HS-5 (cell line): ENCODE data around the gene CLIP1.

Experiments
- DNase-seq: peaks from one replicate; pipeline ENCODE4 v3.0.0-alpha.2; 2012; ENCODE audit warnings: low read depth

Gene CLIP1

GRCh38 chr12:122245553-122245952, 176.9 kb downstream of the CLIP1 start:
- DNase-seq, result no peak

DNA sequence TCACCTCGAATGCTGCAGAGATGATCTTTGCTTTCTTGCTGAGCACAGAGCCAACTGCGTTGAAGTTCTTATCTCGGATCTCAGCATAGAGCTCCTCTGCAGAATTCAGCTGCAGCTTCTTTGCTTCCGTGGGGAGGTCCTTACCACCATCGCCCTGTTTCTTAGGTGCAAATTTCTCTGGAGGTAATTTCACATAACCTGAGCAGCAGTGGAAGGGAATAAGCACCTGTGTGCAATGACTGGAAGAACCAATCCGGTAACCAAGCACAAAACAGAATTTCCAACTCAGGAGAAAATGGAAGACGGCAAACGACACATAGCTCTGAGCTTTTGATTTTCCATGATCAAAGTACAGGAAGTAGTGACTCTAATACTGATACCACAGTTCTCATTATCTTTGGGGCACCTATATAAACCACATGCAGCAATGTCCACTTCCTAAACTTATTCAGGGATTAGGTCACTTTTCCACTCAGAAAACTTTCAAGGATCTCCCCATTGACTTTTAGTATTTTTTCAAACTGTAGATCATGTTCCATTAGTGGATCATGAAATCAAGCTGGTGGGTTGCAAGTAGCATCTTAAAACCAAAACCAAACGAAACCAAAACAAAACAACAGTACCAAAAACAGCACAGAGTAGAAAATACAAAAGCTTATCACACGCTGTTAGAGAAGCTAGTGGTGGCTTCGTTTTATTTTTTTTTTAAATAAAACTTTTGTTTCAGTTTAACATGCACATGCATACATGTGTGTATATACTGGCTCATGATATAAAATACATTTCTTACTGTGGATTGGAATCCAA, 177.7 kb downstream of the CLIP1 start:
- DNase-seq, result no peak

DNA sequence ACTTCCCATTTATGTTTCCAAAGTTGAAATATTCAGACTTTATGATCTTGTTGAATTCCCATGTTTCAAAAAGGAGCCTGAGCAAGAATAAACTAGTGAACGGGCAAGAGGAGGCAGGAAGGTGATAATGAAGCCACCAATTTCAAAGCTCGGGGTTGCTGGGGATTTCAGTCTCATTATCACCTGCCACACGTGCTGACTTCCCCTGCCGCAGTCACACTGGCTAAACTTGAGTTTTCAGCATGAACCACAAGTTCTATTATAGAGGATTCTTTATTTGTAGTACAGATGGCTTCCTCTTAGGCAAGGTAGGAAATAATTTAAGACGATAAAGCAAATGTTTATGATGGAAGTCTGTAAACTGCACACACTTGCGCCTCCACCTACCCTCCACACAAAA, 178.5 kb downstream of the CLIP1 start:
- no peak for DNase-seq

DNA sequence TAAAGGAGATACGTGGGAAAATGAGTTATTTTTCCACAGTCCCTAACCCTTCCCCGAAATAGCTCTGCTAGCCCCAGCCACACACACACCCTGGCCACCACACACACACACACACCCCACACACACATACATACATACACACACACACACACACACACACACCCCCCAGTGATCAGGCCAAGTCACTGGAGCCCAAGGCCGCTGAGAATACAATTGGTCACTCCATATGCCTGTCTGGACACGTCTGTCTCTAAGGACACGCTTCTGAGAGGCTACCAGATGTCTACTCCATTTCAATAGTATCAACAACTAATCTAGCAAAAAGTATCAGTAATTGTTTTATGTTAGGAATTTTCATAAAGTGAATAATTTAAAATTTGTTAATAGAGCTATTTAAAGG, 183.6 kb downstream of the CLIP1 start:
- no peak for DNase-seq

DNA sequence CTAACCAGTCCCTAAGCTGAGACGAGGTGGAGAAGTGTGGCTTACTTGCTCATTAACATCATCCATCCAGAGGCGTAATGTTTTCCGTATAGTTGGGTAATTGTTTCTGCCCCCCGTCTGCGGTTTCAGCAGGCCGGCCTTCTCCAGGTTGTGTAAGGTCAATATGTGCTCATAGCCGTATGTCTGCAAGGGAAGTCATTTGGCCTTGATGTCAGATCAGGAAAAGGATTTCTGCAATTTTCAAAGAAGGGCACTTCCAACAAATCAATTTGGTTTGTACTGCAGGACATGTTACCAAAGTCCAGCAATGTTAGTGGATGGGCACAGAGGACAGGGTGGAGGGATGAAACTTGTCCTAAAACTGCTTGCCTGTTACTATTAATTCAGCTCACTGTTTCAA, 186.7 kb downstream of the CLIP1 start:
- DNase-seq, result no peak

DNA sequence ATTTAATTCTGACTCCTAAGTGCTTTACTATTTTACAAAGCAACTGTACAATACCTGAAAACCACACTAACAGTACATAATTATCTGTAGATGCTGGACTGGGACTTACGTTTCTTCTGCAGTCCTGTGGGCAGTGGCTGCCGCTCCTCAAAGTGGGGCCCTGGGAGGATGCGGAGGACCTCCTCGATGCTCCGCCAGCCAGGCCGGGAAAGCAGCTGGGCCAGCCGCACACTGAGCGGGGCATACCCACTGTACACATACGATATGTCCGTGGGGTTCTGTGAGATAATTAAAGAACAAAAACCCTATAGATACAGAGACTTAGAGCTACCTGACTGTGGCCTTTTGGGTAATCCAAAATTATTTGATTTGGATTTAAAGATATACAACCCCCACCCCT, 189.8 kb downstream of the CLIP1 start:
- no peak for DNase-seq

DNA sequence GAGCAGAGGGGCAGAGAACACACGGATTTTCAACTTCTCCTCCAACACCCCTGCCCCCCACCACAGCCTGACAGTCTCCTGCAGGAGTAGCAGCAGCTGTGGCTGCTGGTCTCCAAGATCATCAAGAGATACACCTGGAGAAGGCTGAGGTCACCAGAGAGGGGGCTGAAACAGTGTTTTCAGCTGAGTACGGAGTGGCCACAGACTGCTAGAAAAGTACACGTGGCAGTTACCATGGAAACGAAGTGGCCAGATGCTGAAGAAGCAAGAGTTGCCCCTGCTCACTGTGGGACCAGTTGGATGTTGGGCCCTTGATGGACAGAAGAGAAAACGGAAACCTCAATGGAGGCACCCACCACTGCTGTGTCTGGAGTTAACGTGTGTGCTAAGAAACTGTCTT, 191.7 kb downstream of the CLIP1 start:
- DNase-seq, result no peak

DNA sequence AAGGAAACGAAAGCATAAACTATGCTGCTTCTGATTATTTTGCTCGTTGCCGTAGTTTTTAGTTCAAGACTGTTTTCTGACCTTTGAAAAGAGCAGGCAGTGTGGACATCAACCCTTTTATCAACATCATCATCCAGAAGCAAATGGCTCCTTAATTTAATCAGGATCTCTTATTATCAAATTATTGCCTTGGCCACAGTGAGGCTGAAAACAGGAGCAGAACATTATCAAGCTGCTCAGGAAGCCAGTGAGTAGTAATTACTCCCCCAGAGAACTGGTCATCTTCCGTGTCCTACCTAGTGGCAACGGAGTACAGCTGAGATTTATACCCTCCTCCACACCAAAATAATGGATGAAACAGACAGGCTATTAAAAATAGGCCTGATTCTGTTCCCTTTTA, 194.4 kb downstream of the CLIP1 start:
- no peak for DNase-seq

- no peak for DNase-seq
Measured at GRCh38 chr12:122227341-122227740, 195.1 kb downstream of the CLIP1 start.

DNA sequence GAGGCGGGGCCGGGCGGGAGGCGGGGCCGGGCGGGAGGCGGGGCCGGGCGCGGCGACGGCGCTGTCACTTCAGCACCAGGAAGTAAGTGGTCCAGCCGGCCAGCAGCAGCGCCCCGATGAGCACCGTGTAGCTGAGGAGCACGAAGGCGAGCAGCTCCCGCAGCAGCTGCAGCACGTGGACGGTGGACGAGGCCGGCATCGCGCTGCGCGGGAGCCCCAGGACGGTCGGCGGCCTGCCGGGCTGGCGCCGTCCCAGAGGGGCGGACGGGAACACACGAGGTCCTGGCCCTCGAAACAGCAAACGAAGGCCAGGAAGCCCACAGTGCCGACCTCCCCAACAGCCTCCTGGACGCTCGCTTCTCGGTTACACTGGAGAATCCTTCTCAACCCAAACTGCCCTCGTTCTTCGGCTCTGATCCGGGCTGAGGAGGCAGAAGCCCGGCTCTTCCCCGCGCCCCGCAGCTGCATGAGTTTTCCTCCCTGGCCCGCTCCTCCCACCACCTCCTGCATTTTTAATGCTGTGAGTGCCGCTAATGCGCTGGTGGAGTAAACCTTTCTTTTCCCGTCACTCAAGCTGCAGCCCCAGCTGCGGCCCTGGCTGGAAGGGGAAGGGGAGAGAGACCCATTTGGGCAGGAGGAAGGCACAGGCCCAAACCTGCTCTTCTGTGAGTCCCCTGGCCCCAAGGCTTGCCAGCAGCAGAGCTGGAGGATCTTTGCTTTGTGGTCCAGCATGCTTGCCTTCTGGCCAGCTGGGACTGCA, 195.9 kb downstream of the CLIP1 start:
- DNase-seq, result no peak

DNA sequence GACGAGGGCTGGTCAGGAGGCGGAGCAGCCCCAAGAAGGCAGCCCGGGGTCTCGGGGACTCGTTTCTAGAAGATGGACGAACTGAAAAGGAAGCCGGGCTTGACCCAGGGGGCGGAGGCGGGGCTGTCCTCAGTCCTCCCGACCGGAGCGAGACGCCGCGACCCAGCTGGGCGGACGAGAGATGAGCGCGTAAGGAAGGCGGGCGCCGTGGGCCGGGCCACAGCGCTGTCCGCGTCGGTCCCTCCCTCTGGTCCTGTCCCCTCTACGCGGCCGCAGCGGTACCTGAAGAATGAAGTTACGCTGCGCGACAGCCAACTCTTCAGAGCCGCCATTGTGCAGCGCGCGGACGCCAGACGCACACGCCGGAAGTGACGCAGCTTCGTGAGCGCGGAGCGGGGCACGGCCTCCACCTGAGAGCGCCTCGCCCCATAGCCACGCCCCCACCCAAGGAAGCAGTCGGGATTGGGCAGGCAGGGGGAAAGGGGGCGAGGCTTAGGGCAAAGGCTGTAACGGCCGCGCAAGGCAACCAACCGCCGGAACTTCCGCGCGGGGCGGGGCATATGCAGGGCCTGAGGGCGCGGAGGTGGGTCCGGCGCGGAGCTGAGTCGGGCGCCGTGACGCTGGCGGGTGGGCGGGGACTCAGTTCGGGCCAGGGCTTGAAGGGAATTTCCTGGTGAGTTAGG, 196.6 kb downstream of the CLIP1 start, which contains the start of gene DIABLO:
DIABLO (minus strand) TSS at position 370 of the 683 bp plus-strand sequence; CDS start at position 332, 38 bp downstream.
- DNase-seq, result peak; percentile 91
